ENCODE data around the gene ADAMTS2. TPM values are rescaled to one million over a fixed set of nuclear protein-coding genes. Genes with fewer than 3 reads are reported as not detected.

ADAMTS2 gene
- total and polyA plus RNA-seq, 2 donors (not counting 1 experiment from before 2014, with no cell fraction given): 16.2 to 70.2 TPM

GRCh38 chr5:179373961-179374505 lies 28.8 kb upstream of the ADAMTS2 start:
- no peak overlapping the region for H3K4me2 ChIP-seq (ENCODE audit: extremely low read depth, insufficient read depth, low read length)
- H3K27ac ChIP-seq (ENCODE audit: insufficient read depth, low read length): no peak overlapping the region
- no peaks in the 10 kb centered on the region for H3K36me3 ChIP-seq (ENCODE audit: control insufficient read depth, insufficient read depth, low read length)
- no peak overlapping the region for H3K4me3 ChIP-seq (replicated peaks in 1 of 4; ENCODE audit: control extremely low read depth in 1 of 4, insufficient read depth in 1 of 4, low read depth in 3 of 4, low read length in 4 of 4)
- no peak overlapping the region for H3K9ac ChIP-seq (ENCODE audit: insufficient read depth, low read length)
- no peaks in the 10 kb centered on the region for H4K20me1 ChIP-seq (ENCODE audit: control insufficient read depth, extremely low read depth, insufficient read depth, low read length)
- no peaks in the 10 kb centered on the region for H3K9me3 ChIP-seq (ENCODE audit: control insufficient read depth, insufficient read depth, low read depth, low read length)
- TF ChIP-seq CTCF (conservative IDR thresholded peaks at IDR 0.05 in 1 of 2, IDR thresholded peaks at IDR 0.05 in 1 of 2; ENCODE audit: low read depth in 1 of 2, low read length in 2 of 2): no peak
- H2AFZ ChIP-seq (ENCODE audit: low read length): no peak overlapping the region
- no peak for DNase-seq (ENCODE audit: low read depth in 2 of 2)
- no peaks in the 10 kb centered on the region for H3K27me3 ChIP-seq (ENCODE audit: control insufficient read depth, insufficient read depth, low read length)
- H3K4me1 ChIP-seq (ENCODE audit: control insufficient read depth, extremely low read depth, insufficient read depth, low read length): peaks cover 3% of the 10 kb centered on the region
- no peaks in the 10 kb centered on the region for H3K79me2 ChIP-seq (ENCODE audit: control insufficient read depth, insufficient read depth, low read length)

- no peak overlapping the region for H2AFZ ChIP-seq (ENCODE audit: low read length)
- H3K27me3 ChIP-seq (ENCODE audit: control insufficient read depth, insufficient read depth, low read length): no peaks in the 10 kb centered on the region
- no peaks in the 10 kb centered on the region for H3K79me2 ChIP-seq (ENCODE audit: control insufficient read depth, insufficient read depth, low read length)
- H3K27ac ChIP-seq (ENCODE audit: insufficient read depth, low read length): no peak overlapping the region
- no peaks in the 10 kb centered on the region for H3K9me3 ChIP-seq (ENCODE audit: control insufficient read depth, insufficient read depth, low read depth, low read length)
- no peaks in the 10 kb centered on the region for H3K36me3 ChIP-seq (ENCODE audit: control insufficient read depth, insufficient read depth, low read length)
- H3K4me3 ChIP-seq (replicated peaks in 1 of 4; ENCODE audit: control extremely low read depth in 1 of 4, insufficient read depth in 1 of 4, low read depth in 3 of 4, low read length in 4 of 4): no peak overlapping the region
- no peak for TF ChIP-seq EZH2 (IDR thresholded peaks at IDR 0.05; ENCODE audit: low read length, missing control alignments)
- no peak for TF ChIP-seq CTCF (conservative IDR thresholded peaks at IDR 0.05 in 1 of 2, IDR thresholded peaks at IDR 0.05 in 1 of 2; ENCODE audit: low read depth in 1 of 2, low read length in 2 of 2)
- DNase-seq (ENCODE audit: low read depth in 2 of 2): no peak
- no peak overlapping the region for H3K4me2 ChIP-seq (ENCODE audit: extremely low read depth, insufficient read depth, low read length)
- no peaks in the 10 kb centered on the region for H4K20me1 ChIP-seq (ENCODE audit: control insufficient read depth, extremely low read depth, insufficient read depth, low read length)
- no peak overlapping the region for H3K9ac ChIP-seq (ENCODE audit: insufficient read depth, low read length)
- H3K4me1 ChIP-seq (ENCODE audit: control insufficient read depth, extremely low read depth, insufficient read depth, low read length): peaks cover 3% of the 10 kb centered on the region
These were observed 28.1 kb upstream of the ADAMTS2 start for GRCh38 chr5:179373101-179373934.

GRCh38 chr5:179371681-179372680 lies 26.7 kb upstream of the ADAMTS2 start:
- no peaks in the 10 kb centered on the region for H3K9me3 ChIP-seq (ENCODE audit: control insufficient read depth, insufficient read depth, low read depth, low read length)
- H2AFZ ChIP-seq (ENCODE audit: low read length): no peak overlapping the region
- no peaks in the 10 kb centered on the region for H4K20me1 ChIP-seq (ENCODE audit: control insufficient read depth, extremely low read depth, insufficient read depth, low read length)
- H3K36me3 ChIP-seq (ENCODE audit: control insufficient read depth, insufficient read depth, low read length): no peaks in the 10 kb centered on the region
- H3K27ac ChIP-seq (ENCODE audit: insufficient read depth, low read length): no peak overlapping the region
- no peak for DNase-seq (ENCODE audit: low read depth in 2 of 2)
- TF ChIP-seq EZH2 (IDR thresholded peaks at IDR 0.05; ENCODE audit: low read length, missing control alignments) (no peak), CTCF (conservative IDR thresholded peaks at IDR 0.05 in 1 of 2, IDR thresholded peaks at IDR 0.05 in 1 of 2; ENCODE audit: low read depth in 1 of 2, low read length in 2 of 2) (no peak)
- no peak overlapping the region for H3K4me2 ChIP-seq (ENCODE audit: extremely low read depth, insufficient read depth, low read length)
- H3K4me1 ChIP-seq (ENCODE audit: control insufficient read depth, extremely low read depth, insufficient read depth, low read length): no peaks in the 10 kb centered on the region
- H3K27me3 ChIP-seq (ENCODE audit: control insufficient read depth, insufficient read depth, low read length): no peaks in the 10 kb centered on the region
- no peaks in the 10 kb centered on the region for H3K79me2 ChIP-seq (ENCODE audit: control insufficient read depth, insufficient read depth, low read length)
- no peak overlapping the region for H3K9ac ChIP-seq (ENCODE audit: insufficient read depth, low read length)
- no peak overlapping the region for H3K4me3 ChIP-seq (replicated peaks in 1 of 4; ENCODE audit: control extremely low read depth in 1 of 4, insufficient read depth in 1 of 4, low read depth in 3 of 4, low read length in 4 of 4)
